Panc1 (cell line): Measurements from ENCODE around the gene HHAT. TPM values are rescaled to one million over a fixed set of nuclear protein-coding genes. Genes with fewer than 3 reads are reported as not detected.

Experiments
- ATAC-seq: fragments of 200-7000 bp; cut with Tn5 transposase; 2 replicates; pipeline ENCODE4 v1.9.1; 2020; ENCODE audit warnings: mild to moderate bottlenecking, moderate library complexity
- BruUV-seq: library from RNA; stranded (reverse); fragments of 400-500 nt; replicated peaks from 2 replicates; lab custom pipeline; 2021; lab: Mats Ljungman, UMichigan
- CTCF ChIA-PET: fragments of 300-600 bp; sonication (Branson Sonifier 250); formaldehyde crosslinking; loops from one replicate; lab custom pipeline; 2022; ENCODE audit warnings: antibody characterized with exemption; lab: Charles Lee
- POLR2A ChIA-PET: fragments of 300-600 bp; sonication (Branson Sonifier 250); formaldehyde crosslinking; loops from one replicate; lab custom pipeline; 2022; ENCODE audit warnings: antibody characterized with exemption; lab: Charles Lee
- DNase-seq: peaks from one replicate; pipeline ENCODE4 v3.0.0-alpha.2; 2010; ENCODE audit warnings: low read depth, low spot score
- H3K27ac ChIP-seq: 2 replicates; pipeline ENCODE4 v1.5.1; 2011; ENCODE audit warnings: mild to moderate bottlenecking, low read length, inconsistent platforms
- H3K27me3 ChIP-seq: fragments of 200-500 bp; sonication (Bioruptor generic); 2 replicates; pipeline ENCODE4 v1.6.0; 2014; ENCODE audit warnings: low read length, inconsistent platforms; ENCODE audit not compliant: control insufficient read depth, insufficient read depth
- H3K36me3 ChIP-seq: fragments of 200-500 bp; sonication (Bioruptor generic); 2 replicates; pipeline ENCODE4 v1.5.1; 2014; ENCODE audit warnings: inconsistent platforms, mild to moderate bottlenecking, low read length, moderate library complexity; ENCODE audit not compliant: control insufficient read depth, insufficient read depth
- H3K4me1 ChIP-seq: 2 replicates; pipeline ENCODE4 v1.5.1; 2011; ENCODE audit warnings: inconsistent platforms, mild to moderate bottlenecking, low read length, moderate library complexity; ENCODE audit not compliant: control insufficient read depth, insufficient read depth
- H3K4me3 ChIP-seq, 2 experiments: 2 replicates each; pipeline ENCODE4 v1.5.1; 2011 to 2012; ENCODE audit warnings: low read depth in 2 of 2, low read length in 2 of 2, mild to moderate bottlenecking in 2 of 2, inconsistent platforms in 1 of 2, moderate library complexity in 1 of 2
- H3K9me3 ChIP-seq: fragments of 200-500 bp; sonication (Bioruptor generic); 2 replicates; pipeline ENCODE4 v1.5.1; 2014; ENCODE audit warnings: low read depth, mild to moderate bottlenecking, inconsistent platforms, low read length, moderate library complexity; ENCODE audit not compliant: control insufficient read depth, insufficient read depth
- CTCF ChIP-seq: fragments of 450-650 bp; IDR thresholded peaks from 2 replicates; pipeline ENCODE4 v1.5.1; 2017; ENCODE audit warnings: mild to moderate bottlenecking
- POLR2AphosphoS5 ChIP-seq: IDR thresholded peaks from 2 replicates; pipeline ENCODE4 v1.6.1; 2012; ENCODE audit warnings: mild to moderate bottlenecking, low read depth, low read length, moderate library complexity
- REST ChIP-seq, 2 experiments: IDR thresholded peaks; 2 replicates each; pipeline ENCODE4 v1.6.1; 2011 to 2012; ENCODE audit warnings: low read depth in 2 of 2, control low read depth in 1 of 2, low read length in 1 of 2, mild to moderate bottlenecking in 1 of 2, moderate library complexity in 1 of 2; ENCODE audit not compliant: insufficient read depth in 1 of 2
- SIN3A ChIP-seq: IDR thresholded peaks from 2 replicates; pipeline ENCODE4 v1.6.1; 2012; ENCODE audit warnings: low read depth, mild to moderate bottlenecking, low read length, moderate library complexity, borderline replicate concordance; ENCODE audit not compliant: insufficient read depth
- TCF7L2 ChIP-seq: IDR thresholded peaks from 2 replicates; pipeline ENCODE4 v1.6.1; 2011; ENCODE audit warnings: mild to moderate bottlenecking, low read depth, low read length, inconsistent platforms
- in situ Hi-C: cut with HindIII; loops from 2 replicates; pipeline ENCODE4 v1.10.0; 2016; ENCODE audit warnings: low sequenced_read_pairs, low pct_unique_long_range_greater_than_20kb
- intact Hi-C: fragments of 100-400 bp; cut with micrococcal nuclease; formaldehyde crosslinking; loops from one replicate; pipeline ENCODE4 v1.10.0; 2022; ENCODE audit not compliant: unreplicated experiment
- total RNA-seq: library from RNA; stranded (reverse); gene quantifications from one replicate; pipeline ENCODE4 v1.2.1, GENCODE V29; 2021; ENCODE audit not compliant: unreplicated experiment

The HHAT gene
- total RNA-seq, 1 experiment from 2014 or later, result 2.3 TPM

GRCh38 chr1:210598135-210598652 is 269.5 kb downstream of the HHAT start:
- BruUV-seq, result no TSS peak
- in situ Hi-C loops (no loop called here), intact Hi-C loops (no loop called here)
- Histone ChIP-seq H3K36me3 (no peaks in the 10 kb centered on the region), H3K4me1 (no peaks in the 10 kb centered on the region), H3K27ac (no peak overlapping the region), H3K9me3 (no peaks in the 10 kb centered on the region), H3K27me3 (no peaks in the 10 kb centered on the region), H3K4me3 (no peak overlapping the region)
- ChIA-PET CTCF (no interaction called here), POLR2A (no interaction called here)
- TF ChIP-seq CTCF (no peak), TCF7L2 (no peak), SIN3A (no peak), REST (IDR thresholded peaks at IDR 0.05; ENCODE audit: insufficient read depth in 1 of 2, low read depth in 2 of 2, low read length in 1 of 2) (no peak), POLR2AphosphoS5 (no peak)
- ATAC-seq (no peak), DNase-seq (no peak)

GRCh38 chr1:210600421-210601159 is 271.9 kb downstream of the HHAT start:
- Histone ChIP-seq H3K27me3 (no peaks in the 10 kb centered on the region), H3K36me3 (no peaks in the 10 kb centered on the region), H3K9me3 (no peaks in the 10 kb centered on the region), H3K4me3 (no peak overlapping the region), H3K27ac (no peak overlapping the region), H3K4me1 (no peaks in the 10 kb centered on the region)
- in situ Hi-C loops, result no loop called here
- ChIA-PET CTCF (no interaction called here), POLR2A (no interaction called here)
- ATAC-seq, result no peak
- TF ChIP-seq CTCF, result no peak
- no peak for DNase-seq
- no TSS peak for BruUV-seq
- intact Hi-C loops, result no loop called here
